ENCODE measurements around the gene NFATC2.

DNA sequence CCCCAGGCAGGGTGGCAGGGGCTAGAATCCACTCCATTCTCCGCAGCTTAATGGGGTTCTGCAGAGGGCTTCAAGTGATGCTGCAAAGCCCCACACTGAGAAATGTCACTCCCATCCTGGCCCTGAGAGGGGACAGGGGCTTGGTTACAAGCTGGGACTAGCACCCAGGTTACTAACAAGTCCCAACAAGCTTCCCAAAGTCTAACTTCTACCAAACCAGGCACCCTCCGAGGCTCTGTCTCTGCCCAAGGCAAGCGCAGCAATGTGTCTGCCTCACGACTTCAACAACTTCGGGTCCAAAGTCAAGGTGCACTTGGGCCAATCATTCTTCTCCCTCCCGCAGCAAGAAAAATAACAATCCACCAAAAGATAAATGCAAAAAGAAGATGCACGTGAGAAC is 45.6 kb downstream of the NFATC2 start:
- TF ChIP-seq POLR2AphosphoS5 (IDR thresholded peaks at IDR 0.05; ENCODE audit: low read depth, low read length) (no peak), SIN3A (IDR thresholded peaks at IDR 0.05; ENCODE audit: borderline replicate concordance, insufficient read depth, low read length) (no peak)
- TF ChIP-seq, protein P1, sequence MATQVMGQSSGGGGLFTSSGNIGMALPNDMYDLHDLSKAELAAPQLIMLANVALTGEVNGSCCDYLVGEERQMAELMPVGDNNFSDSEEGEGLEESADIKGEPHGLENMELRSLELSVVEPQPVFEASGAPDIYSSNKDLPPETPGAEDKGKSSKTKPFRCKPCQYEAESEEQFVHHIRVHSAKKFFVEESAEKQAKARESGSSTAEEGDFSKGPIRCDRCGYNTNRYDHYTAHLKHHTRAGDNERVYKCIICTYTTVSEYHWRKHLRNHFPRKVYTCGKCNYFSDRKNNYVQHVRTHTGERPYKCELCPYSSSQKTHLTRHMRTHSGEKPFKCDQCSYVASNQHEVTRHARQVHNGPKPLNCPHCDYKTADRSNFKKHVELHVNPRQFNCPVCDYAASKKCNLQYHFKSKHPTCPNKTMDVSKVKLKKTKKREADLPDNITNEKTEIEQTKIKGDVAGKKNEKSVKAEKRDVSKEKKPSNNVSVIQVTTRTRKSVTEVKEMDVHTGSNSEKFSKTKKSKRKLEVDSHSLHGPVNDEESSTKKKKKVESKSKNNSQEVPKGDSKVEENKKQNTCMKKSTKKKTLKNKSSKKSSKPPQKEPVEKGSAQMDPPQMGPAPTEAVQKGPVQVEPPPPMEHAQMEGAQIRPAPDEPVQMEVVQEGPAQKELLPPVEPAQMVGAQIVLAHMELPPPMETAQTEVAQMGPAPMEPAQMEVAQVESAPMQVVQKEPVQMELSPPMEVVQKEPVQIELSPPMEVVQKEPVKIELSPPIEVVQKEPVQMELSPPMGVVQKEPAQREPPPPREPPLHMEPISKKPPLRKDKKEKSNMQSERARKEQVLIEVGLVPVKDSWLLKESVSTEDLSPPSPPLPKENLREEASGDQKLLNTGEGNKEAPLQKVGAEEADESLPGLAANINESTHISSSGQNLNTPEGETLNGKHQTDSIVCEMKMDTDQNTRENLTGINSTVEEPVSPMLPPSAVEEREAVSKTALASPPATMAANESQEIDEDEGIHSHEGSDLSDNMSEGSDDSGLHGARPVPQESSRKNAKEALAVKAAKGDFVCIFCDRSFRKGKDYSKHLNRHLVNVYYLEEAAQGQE (IDR thresholded peaks at IDR 0.05; ENCODE audit: insufficient read depth in 1 of 2, low read depth in 2 of 2, low read length in 2 of 2) = no peak

All from PFSK-1 (cell line).